Epithelial cell of prostate (primary cell): Measurements from ENCODE around the gene OR4E1.
A peak's percentile ranks its signal among the peaks of the same experiment; 100 is the strongest.
"Not testable (repeated sequence)": the region's sequence is repeated elsewhere in the genome, so short reads cannot be mapped to it uniquely, and the experiment has no call there.

Source experiments
- DNase-seq: peaks from one replicate; pipeline ENCODE4 v3.0.0-alpha.2; 2011; ENCODE audit warnings: low read depth, low spot score
- H3K27ac ChIP-seq: fragments of 450-650 bp; 2 replicates; pipeline ENCODE4 v1.5.1; 2017; ENCODE audit warnings: mild to moderate bottlenecking

OR4E1 gene

GRCh38 chr14:21654215-21654614 is 19.4 kb downstream of the OR4E1 start:
- DNase-seq = no peak
- no peak overlapping the region for H3K27ac ChIP-seq

- no peak within 1 kb of the TSS for H3K27ac ChIP-seq
- no peak for DNase-seq
Measured at GRCh38 chr14:21653331-21653885, 20.2 kb downstream of the OR4E1 start, which contains the start of gene OR4E2. TSS of gene OR4E2 (plus strand) at chr14:21653835. CDS start at chr14:21665083, 11,248 bp downstream.

DNA sequence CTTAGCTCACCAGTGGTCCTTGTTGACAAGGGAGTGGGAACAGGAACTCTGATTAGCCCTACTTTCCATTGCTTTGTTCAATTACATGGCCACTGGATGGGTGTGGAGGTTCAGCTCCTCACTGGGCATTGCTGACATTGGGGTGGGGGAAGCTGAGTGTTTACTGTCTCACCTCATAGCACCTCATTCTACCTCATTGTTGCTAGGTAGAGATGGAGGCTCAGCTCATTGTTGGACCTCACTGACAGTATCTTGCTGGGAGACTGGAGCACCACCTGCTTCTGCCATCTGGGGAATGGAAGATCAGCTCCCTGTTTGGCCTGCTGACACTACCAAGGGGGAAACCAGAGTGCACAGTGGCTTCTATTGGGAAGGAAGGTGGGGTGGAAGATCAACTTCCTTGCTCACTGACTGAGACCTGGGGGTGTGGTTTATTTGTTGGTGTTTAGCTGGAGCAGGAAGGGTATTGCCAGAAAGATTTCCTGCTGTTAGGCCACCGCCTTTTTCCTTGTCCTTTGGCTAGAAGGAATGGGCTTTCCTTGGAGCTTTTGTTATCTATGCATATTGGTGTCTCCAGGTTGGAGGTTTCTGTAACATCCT is 21.3 kb downstream of the OR4E1 start:
- H3K27ac ChIP-seq = no peak overlapping the region
- no peak for DNase-seq

- no peak for DNase-seq
- H3K27ac ChIP-seq = no peak overlapping the region
Measured at GRCh38 chr14:21647380-21647779, 26.2 kb downstream of the OR4E1 start.

DNA sequence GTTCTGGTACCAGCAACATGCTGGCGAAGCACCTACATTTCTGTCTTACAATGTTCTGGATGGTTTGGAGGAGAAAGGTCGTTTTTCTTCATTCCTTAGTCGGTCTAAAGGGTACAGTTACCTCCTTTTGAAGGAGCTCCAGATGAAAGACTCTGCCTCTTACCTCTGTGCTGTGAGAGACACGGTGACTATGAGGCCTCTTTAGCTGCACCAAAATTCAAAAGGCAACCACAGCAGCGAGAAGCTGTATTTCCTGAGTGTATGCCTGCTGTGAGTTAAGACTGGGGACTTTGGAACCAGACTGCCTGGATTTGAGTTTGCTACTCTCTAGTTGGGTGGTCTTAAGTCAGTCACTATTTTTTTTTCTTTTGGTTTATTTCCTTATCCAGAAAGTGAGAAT is 30.2 kb downstream of the OR4E1 start:
- no peak for DNase-seq
- H3K27ac ChIP-seq = no peak overlapping the region

GRCh38 chr14:21642683-21643082 is 30.9 kb downstream of the OR4E1 start:
- no peak overlapping the region for H3K27ac ChIP-seq
- no peak for DNase-seq

- no peak within 1 kb of the TSS for H3K27ac ChIP-seq
- DNase-seq = no peak
Measured at GRCh38 chr14:21634840-21635239, 38.8 kb downstream of the OR4E1 start, which contains the start of gene OR10G2. TSS of gene OR10G2 (minus strand) at chr14:21634940. CDS start at chr14:21634842, 98 bp downstream.

GRCh38 chr14:21631084-21631483 is 42.5 kb downstream of the OR4E1 start:
- DNase-seq = peak; percentile 81
- H3K27ac ChIP-seq = no peak overlapping the region

DNA sequence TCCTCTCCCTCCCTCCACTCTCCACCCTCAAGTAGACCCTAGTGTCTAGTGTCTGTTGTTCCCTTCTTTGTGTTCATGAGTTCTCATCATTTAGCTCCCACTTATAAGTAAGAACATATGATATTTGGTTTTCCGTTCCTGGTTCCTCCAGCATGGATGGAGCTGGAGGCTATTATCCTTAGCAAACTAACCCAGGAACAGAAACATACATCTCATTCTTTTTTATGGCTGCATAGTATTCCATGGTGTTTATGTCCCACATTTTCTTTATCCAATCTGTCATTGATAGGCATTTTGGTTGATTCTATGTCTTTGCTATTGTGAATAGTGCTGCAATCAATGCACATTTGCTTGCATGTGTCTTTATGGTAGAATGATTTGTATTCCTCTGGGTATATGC is 43.1 kb downstream of the OR4E1 start:
- not testable (repeated sequence) for DNase-seq

GRCh38 chr14:21626491-21627230 is 47.0 kb downstream of the OR4E1 start:
- no peak overlapping the region for H3K27ac ChIP-seq
- no peak for DNase-seq

More for the DNA sequence above, 43.1 kb downstream of the OR4E1 start:
- H3K27ac ChIP-seq = not testable (repeated sequence)
